Thymus (tissue), 14 donors: ENCODE data around the gene PCF11. TPM values are rescaled to one million over a fixed set of nuclear protein-coding genes. Genes with fewer than 3 reads are reported as not detected.

Experiments
- DNase-seq, 9 donors: peaks; one replicate each; pipeline ENCODE4 v3.0.0-alpha.2; 2013; ENCODE audit warnings: low spot score in 9 of 9, low read depth in 6 of 9, missing footprints in 1 of 9
- H3K27ac ChIP-seq, 2 donors: one replicate each; pipeline ENCODE4 v1.5.1; 2013; ENCODE audit warnings: control low read depth in 1 of 2, low read depth in 1 of 2, low read length in 1 of 2, mild to moderate bottlenecking in 1 of 2, moderate library complexity in 1 of 2
- H3K27me3 ChIP-seq, 2 donors: one replicate each; pipeline ENCODE4 v1.5.1; 2013; ENCODE audit warnings: low read length in 1 of 2; ENCODE audit not compliant: control insufficient read depth in 2 of 2, insufficient read depth in 1 of 2
- H3K36me3 ChIP-seq, 2 donors: one replicate each; pipeline ENCODE4 v1.5.1; 2013; ENCODE audit warnings: low read length in 1 of 2, mild to moderate bottlenecking in 1 of 2, moderate library complexity in 1 of 2; ENCODE audit not compliant: control insufficient read depth in 2 of 2, insufficient read depth in 2 of 2
- H3K4me1 ChIP-seq, 2 donors: one replicate each; pipeline ENCODE4 v1.5.1; 2013; ENCODE audit warnings: low read length in 2 of 2; ENCODE audit not compliant: control insufficient read depth in 2 of 2, insufficient read depth in 2 of 2
- H3K4me3 ChIP-seq, 2 donors: one replicate each; pipeline ENCODE4 v1.5.1; 2013; ENCODE audit warnings: low read length in 2 of 2, control low read depth in 1 of 2, mild to moderate bottlenecking in 1 of 2
- H3K9me3 ChIP-seq, 2 donors: one replicate each; pipeline ENCODE4 v1.5.1; 2013; ENCODE audit warnings: low read length in 1 of 2, mild to moderate bottlenecking in 1 of 2; ENCODE audit not compliant: control insufficient read depth in 2 of 2, insufficient read depth in 1 of 2
- WGBS: extraction: QIAGEN DNeasy Blood & Tissue Kit; methylation state at CpG from one replicate; pipeline ENCODE4 v1.1.7; 2013; 5-methylcytosine and 5-hydroxymethylcytosine counted together
- long read RNA-seq, 10 donors: transcript quantifications; one replicate each; lab custom pipeline, GENCODE V29; 2026
- polyA plus RNA-seq: library from polyadenylated mRNA; stranded (reverse); fragments of 200-250 nt; gene quantifications from one replicate; pipeline ENCODE4 v1.2.3, GENCODE V29; 2013
- total RNA-seq: library from RNA; stranded (reverse); fragments of 120-200 nt; gene quantifications from one replicate; pipeline ENCODE4 v1.2.4, GENCODE V29; 2013
- donor health status: healthy.

Gene PCF11
- total RNA-seq (51.8 TPM), polyA plus RNA-seq (62.8 TPM)
- long read RNA-seq, donor 1, partial matches to known transcripts: 0 of 2 reads
- long read RNA-seq, donor 1, other reads (novel, unspliced or antisense): 0 of 2 reads
- long read RNA-seq, donor 2: 0 reads
- long read RNA-seq, donor 3, full-length matches to known transcripts: 22 of 27 reads
- long read RNA-seq, donor 3, partial matches to known transcripts: 5 of 27 reads
- long read RNA-seq, donor 3, other reads (novel, unspliced or antisense): 0 of 27 reads
- long read RNA-seq, donor 4, transcript PCF11-207 (1 exons, 1,720 nt): major isoform, 16 of 16 reads
- long read RNA-seq, donor 4, partial matches to known transcripts: 0 of 16 reads
- long read RNA-seq, donor 4, other reads (novel, unspliced or antisense): 0 of 16 reads
- long read RNA-seq, donor 5, full-length matches to known transcripts: 27 of 33 reads
- long read RNA-seq, donor 5, partial matches to known transcripts: 6 of 33 reads
- long read RNA-seq, donor 5, other reads (novel, unspliced or antisense): 0 of 33 reads
- long read RNA-seq, donor 6, partial matches to known transcripts: 0 of 4 reads
- long read RNA-seq, donor 6, other reads (novel, unspliced or antisense): 0 of 4 reads
- long read RNA-seq, donor 7, transcript PCF11-207 (1 exons, 1,720 nt): major isoform, 15 of 15 reads
- long read RNA-seq, donor 7, partial matches to known transcripts: 0 of 15 reads
- long read RNA-seq, donor 7, other reads (novel, unspliced or antisense): 0 of 15 reads
- long read RNA-seq, donor 8, transcript PCF11-207 (1 exons, 1,720 nt): major isoform, 5 of 7 reads
- long read RNA-seq, donor 8, partial matches to known transcripts: 0 of 7 reads
- long read RNA-seq, donor 8, other reads (novel, unspliced or antisense): 0 of 7 reads
- long read RNA-seq, donor 9, transcript PCF11-207 (1 exons, 1,720 nt): major isoform, 13 of 13 reads
- long read RNA-seq, donor 9, partial matches to known transcripts: 0 of 13 reads
- long read RNA-seq, donor 9, other reads (novel, unspliced or antisense): 0 of 13 reads
- long read RNA-seq, donor 10, transcript PCF11-207 (1 exons, 1,720 nt): major isoform, 10 of 10 reads
- long read RNA-seq, donor 10, partial matches to known transcripts: 0 of 10 reads
- long read RNA-seq, donor 10, other reads (novel, unspliced or antisense): 0 of 10 reads

- Histone ChIP-seq H3K27ac (peak within 1 kb of the TSS; percentile 98 to 100), H3K4me1 (peaks cover 0 to 12% of the 10 kb centered on the region in 2 donors), H3K4me3 (peak within 1 kb of the TSS; percentile 80 to 97), H3K9me3 (peaks cover 0 to 2% of the 10 kb centered on the region in 2 donors), H3K27me3 (no peaks in the 10 kb centered on the region), H3K36me3 (peaks cover 0 to 16% of the 10 kb centered on the region in 2 donors)
- under 1% methylated on average over 55 of the region's 55 CpGs for WGBS
- no peak for DNase-seq
Measured at GRCh38 chr11:83156996-83157593, at the start of gene PCF11. PCF11 (plus strand) TSS chr11:83157131; CDS start chr11:83157440, 309 bp downstream.

- H3K36me3 ChIP-seq: no peaks in the 10 kb centered on the region
Measured at GRCh38 chr11:83112886-83113285, 44.0 kb upstream of the PCF11 start.

GRCh38 chr11:83115026-83115425 lies 41.9 kb upstream of the PCF11 start:
- Histone ChIP-seq H3K27ac (no peak overlapping the region), H3K4me3 (no peak overlapping the region), H3K27me3 (no peaks in the 10 kb centered on the region), H3K9me3 (no peaks in the 10 kb centered on the region), H3K4me1 (peaks cover 0 to 2% of the 10 kb centered on the region in 2 donors), H3K36me3 (no peaks in the 10 kb centered on the region)
- no peak for DNase-seq
- WGBS: 97% methylated on average over 3 of the region's 3 CpGs

More at GRCh38 chr11:83112886-83113285, 44.0 kb upstream of the PCF11 start:
- no peak overlapping the region for H3K4me3 ChIP-seq
- peaks cover 0 to 2% of the 10 kb centered on the region in 2 donors for H3K4me1 ChIP-seq
- no peaks in the 10 kb centered on the region for H3K9me3 ChIP-seq
- DNase-seq: no peak
- no peaks in the 10 kb centered on the region for H3K27me3 ChIP-seq
- WGBS: 93% methylated on average over 2 of the region's 2 CpGs
- no peak overlapping the region for H3K27ac ChIP-seq

GRCh38 chr11:83115551-83115950 lies 41.4 kb upstream of the PCF11 start:
- Histone ChIP-seq H3K27me3 (no peaks in the 10 kb centered on the region), H3K27ac (no peak overlapping the region), H3K36me3 (no peaks in the 10 kb centered on the region), H3K4me3 (no peak overlapping the region), H3K4me1 (peaks cover 0 to 2% of the 10 kb centered on the region in 2 donors), H3K9me3 (no peaks in the 10 kb centered on the region)
- WGBS: 94% methylated on average over 5 of the region's 5 CpGs
- no peak for DNase-seq

GRCh38 chr11:83116015-83116641 lies 40.8 kb upstream of the PCF11 start:
- no peak overlapping the region for H3K27ac ChIP-seq
- peaks cover 0 to 2% of the 10 kb centered on the region in 2 donors for H3K4me1 ChIP-seq
- no peaks in the 10 kb centered on the region for H3K27me3 ChIP-seq
- no peak for DNase-seq
- H3K4me3 ChIP-seq: no peak overlapping the region
- H3K9me3 ChIP-seq: no peaks in the 10 kb centered on the region
- no peaks in the 10 kb centered on the region for H3K36me3 ChIP-seq
- WGBS: 95% methylated on average over 3 of the region's 3 CpGs

- no peak for DNase-seq
- Histone ChIP-seq H3K36me3 (no peaks in the 10 kb centered on the region), H3K9me3 (no peaks in the 10 kb centered on the region), H3K4me3 (no peak overlapping the region), H3K4me1 (peaks cover 0 to 2% of the 10 kb centered on the region in 2 donors), H3K27ac (no peak overlapping the region), H3K27me3 (no peaks in the 10 kb centered on the region)
Measured at GRCh38 chr11:83118814-83119213, 38.1 kb upstream of the PCF11 start.

- no peak for DNase-seq
- 94% methylated on average over 3 of the region's 3 CpGs for WGBS
- Histone ChIP-seq H3K36me3 (no peaks in the 10 kb centered on the region), H3K9me3 (no peaks in the 10 kb centered on the region), H3K4me1 (peaks cover 0 to 2% of the 10 kb centered on the region in 2 donors), H3K27ac (no peak overlapping the region), H3K4me3 (no peak overlapping the region), H3K27me3 (no peaks in the 10 kb centered on the region)
Measured at GRCh38 chr11:83119216-83119615, 37.7 kb upstream of the PCF11 start.

GRCh38 chr11:83120327-83120726 lies 36.6 kb upstream of the PCF11 start:
- Histone ChIP-seq H3K4me1 (peaks cover 0 to 2% of the 10 kb centered on the region in 2 donors), H3K4me3 (no peak overlapping the region), H3K36me3 (no peaks in the 10 kb centered on the region), H3K27me3 (no peaks in the 10 kb centered on the region), H3K27ac (no peak overlapping the region), H3K9me3 (no peaks in the 10 kb centered on the region)
- no peak for DNase-seq
